Testis (tissue), 3 donors: ENCODE measurements around the gene CD4. TPM values are rescaled to one million over a fixed set of nuclear protein-coding genes. Genes with fewer than 3 reads are reported as not detected.
"Not testable (repeated sequence)": the region's sequence is repeated elsewhere in the genome, so short reads cannot be mapped to it uniquely, and the experiment has no call there.

Source experiments
- DNase-seq: peaks from one replicate; pipeline ENCODE4 v3.0.0-alpha.2; 2019
- H3K27ac ChIP-seq, 2 donors: fragments of 200-600 bp; sonication (generic); one replicate each; pipeline ENCODE4 v1.5.1; 2019
- H3K27me3 ChIP-seq: fragments of 200-600 bp; sonication (generic); one replicate; pipeline ENCODE4 v1.5.1; 2019
- H3K36me3 ChIP-seq: fragments of 200-600 bp; sonication (generic); one replicate; pipeline ENCODE4 v1.5.1; 2017; ENCODE audit warnings: low read depth; ENCODE audit errors: missing control alignments
- H3K4me1 ChIP-seq: fragments of 200-600 bp; sonication (generic); one replicate; pipeline ENCODE4 v1.5.1; 2019
- H3K4me3 ChIP-seq, 2 donors: fragments of 200-600 bp; sonication (generic); one replicate each; pipeline ENCODE4 v1.5.1; 2017 to 2019
- H3K9me3 ChIP-seq: fragments of 200-600 bp; sonication (generic); one replicate; pipeline ENCODE4 v1.5.1; 2017
- POLR2A ChIP-seq: fragments of 450-650 bp; IDR thresholded peaks from one replicate; pipeline ENCODE4 v1.6.1; 2017; ENCODE audit warnings: antibody characterized with exemption, mild to moderate bottlenecking, moderate library complexity
- whole genome bisulfite sequencing, 2 donors: methylation state at CpG; one replicate each; pipeline ENCODE4 v1.1.5; 2018; 5-methylcytosine and 5-hydroxymethylcytosine counted together
- intact Hi-C: fragments of 100-400 bp; cut with DNase I; formaldehyde crosslinking; loops from one replicate; pipeline ENCODE4 v1.15.1; 2023; ENCODE audit warnings: low total_unique reads
- polyA plus RNA-seq: library from polyadenylated mRNA; stranded (reverse); fragments of 350-450 nt; fragmentation: Illumina TruSeq; extraction: RNeasy Lipid Tissue Mini Kit (QIAGEN cat#74804); gene quantifications from one replicate; pipeline ENCODE4 v1.2.3, GENCODE V29; 2014; ENCODE audit warnings: low read depth, low replicate concordance; ENCODE audit not compliant: insufficient read depth
- total RNA-seq, 2 donors: library from RNA; depleted of rRNA; stranded (reverse); fragments of >200 nt; gene quantifications; one replicate each; pipeline ENCODE4 v1.2.3, GENCODE V29; 2016
- TF ChIP-seq, protein P1 (sequence below), 3 experiments: fragments of 450-650 bp in 2 of 3; fragments of 200-600 bp in 1 of 3; sonication (generic) in 1 of 3; IDR thresholded peaks; one replicate each; pipeline ENCODE4 v1.5.1; 2016 to 2019; ENCODE audit warnings: antibody characterized with exemption in 3 of 3, mild to moderate bottlenecking in 2 of 3, moderate library complexity in 1 of 3

Gene CD4
- total and polyA plus RNA-seq, 3 donors from 2014 or later, result 2.0 to 22.2 (median 4.5) TPM

DNA sequence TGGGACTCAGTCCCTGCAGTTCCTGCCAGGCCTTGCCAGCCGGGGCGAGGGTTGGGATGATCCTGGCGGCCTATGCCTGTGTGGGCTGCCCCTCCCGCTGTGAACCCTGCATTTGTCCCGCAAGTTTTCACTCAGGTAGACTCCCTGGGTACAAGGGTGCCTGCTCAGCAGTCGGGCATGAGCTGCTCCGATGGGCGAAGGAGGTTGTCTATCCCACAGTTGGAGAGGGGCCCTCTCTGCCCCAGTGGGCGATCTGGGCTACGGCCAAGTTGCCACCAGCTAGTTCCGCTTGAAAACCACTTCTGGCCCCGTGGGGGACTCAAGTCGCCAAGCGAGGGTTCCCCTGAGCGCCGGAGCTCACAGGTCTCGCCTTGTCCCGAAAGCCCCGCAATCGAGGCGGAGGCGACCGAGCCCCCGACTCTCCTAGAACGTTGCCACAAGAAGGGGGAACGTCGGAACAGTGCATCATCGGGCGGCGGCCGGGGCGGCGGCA is 77.6 kb downstream of the CD4 start:
- DNase-seq, result no peak
- TF ChIP-seq, protein P1, sequence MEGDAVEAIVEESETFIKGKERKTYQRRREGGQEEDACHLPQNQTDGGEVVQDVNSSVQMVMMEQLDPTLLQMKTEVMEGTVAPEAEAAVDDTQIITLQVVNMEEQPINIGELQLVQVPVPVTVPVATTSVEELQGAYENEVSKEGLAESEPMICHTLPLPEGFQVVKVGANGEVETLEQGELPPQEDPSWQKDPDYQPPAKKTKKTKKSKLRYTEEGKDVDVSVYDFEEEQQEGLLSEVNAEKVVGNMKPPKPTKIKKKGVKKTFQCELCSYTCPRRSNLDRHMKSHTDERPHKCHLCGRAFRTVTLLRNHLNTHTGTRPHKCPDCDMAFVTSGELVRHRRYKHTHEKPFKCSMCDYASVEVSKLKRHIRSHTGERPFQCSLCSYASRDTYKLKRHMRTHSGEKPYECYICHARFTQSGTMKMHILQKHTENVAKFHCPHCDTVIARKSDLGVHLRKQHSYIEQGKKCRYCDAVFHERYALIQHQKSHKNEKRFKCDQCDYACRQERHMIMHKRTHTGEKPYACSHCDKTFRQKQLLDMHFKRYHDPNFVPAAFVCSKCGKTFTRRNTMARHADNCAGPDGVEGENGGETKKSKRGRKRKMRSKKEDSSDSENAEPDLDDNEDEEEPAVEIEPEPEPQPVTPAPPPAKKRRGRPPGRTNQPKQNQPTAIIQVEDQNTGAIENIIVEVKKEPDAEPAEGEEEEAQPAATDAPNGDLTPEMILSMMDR (IDR thresholded peaks at IDR 0.05), result no peak
- no peak for TF ChIP-seq POLR2A
- 4 to 5% methylated on average over 5 to 30 of the region's 33 CpGs for WGBS, 2 donors
- Histone ChIP-seq H3K36me3 (no peaks in the 10 kb centered on the region), H3K27ac (peak overlapping the region; percentile 90 to 95), H3K9me3 (no peaks in the 10 kb centered on the region), H3K27me3 (no peaks in the 10 kb centered on the region), H3K4me1 (peaks cover 29% of the 10 kb centered on the region), H3K4me3 (peak overlapping the region; percentile 90)
- intact Hi-C loops, result no loop called here

DNA sequence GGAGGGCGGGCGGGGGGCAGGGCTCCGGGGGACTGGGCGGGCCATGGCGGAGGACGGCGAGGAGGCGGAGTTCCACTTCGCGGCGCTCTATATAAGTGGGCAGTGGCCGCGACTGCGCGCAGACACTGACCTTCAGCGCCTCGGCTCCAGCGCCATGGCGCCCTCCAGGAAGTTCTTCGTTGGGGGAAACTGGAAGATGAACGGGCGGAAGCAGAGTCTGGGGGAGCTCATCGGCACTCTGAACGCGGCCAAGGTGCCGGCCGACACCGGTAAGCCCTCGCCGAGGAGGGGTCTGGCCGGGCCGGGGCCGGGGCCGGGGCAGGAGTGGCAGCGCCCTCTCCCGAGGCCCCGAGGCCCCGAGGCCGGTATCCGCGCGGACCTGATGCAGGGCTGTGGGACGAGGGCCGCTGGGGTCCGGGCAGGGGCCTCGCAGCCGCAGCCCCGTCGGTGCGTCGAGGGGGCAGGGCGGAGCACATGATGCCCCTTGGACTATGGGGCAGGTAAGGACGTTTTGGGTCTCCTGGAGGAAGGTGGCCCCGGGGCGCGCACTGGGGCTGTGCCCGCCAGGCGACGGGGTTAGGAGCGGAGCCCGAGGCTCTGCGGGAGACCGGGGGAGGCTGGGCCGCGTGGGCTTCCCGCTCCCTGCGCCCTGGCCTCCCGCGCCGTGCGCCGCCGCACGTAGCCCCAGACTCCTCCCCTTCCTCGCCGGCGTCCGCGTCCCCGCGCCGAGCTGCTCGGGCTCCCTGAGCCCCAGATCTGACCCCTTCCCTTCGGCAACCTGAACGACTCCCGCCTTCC is 78.3 kb downstream of the CD4 start, which contains the start of gene TPI1:
Gene TPI1, plus strand, starts transcription at position 119 of the 798 bp plus-strand sequence. Its CDS starts 36 bp downstream, at position 155.
- 0% methylated on average over 18 to 51 of the region's 86 CpGs for WGBS, 2 donors
- intact Hi-C loops, result no loop called here
- TF ChIP-seq POLR2A, result peak; percentile 76
- TF ChIP-seq, protein P1 (IDR thresholded peaks at IDR 0.05), result no peak

DNA sequence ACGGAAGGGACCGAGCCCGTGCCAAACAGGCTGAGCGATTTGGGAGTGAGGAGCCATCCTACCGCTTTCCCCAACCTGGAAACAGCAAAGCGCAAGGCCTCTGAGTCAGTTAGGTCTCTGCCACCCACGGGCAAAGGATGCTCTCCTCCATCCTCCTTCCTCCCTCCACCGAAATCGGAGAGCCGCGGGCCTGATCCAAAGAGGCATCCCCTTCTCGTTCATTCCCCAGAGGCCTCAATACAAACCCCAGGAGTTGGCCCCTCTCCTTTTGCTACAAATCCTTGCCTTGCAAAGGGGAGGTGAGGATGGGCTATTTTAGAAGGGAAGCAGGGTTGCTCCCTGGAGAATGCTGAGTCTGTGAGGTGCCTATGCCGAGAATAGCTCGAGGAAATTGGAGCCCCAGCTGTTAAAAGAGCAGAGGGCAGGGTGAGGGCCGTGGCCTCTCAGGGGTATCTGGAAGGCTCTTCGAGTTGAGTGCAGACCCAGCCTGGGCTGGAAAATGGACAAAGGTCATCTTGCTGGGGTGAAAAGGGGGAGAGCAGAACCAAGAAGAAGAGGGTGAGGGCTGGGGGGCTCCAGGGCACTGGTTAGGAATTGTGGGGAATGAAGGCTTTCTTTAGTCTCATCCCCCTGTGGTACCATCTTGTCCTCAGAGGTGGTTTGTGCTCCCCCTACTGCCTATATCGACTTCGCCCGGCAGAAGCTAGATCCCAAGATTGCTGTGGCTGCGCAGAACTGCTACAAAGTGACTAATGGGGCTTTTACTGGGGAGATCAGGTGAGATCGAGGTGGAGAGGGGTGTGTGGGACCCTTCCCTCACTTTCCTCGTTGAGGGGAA is 79.1 kb downstream of the CD4 start:
- Histone ChIP-seq H3K27me3 (no peaks in the 10 kb centered on the region), H3K4me3 (peak overlapping the region; percentile 90), H3K9me3 (no peaks in the 10 kb centered on the region), H3K27ac (peak overlapping the region; percentile 90 to 95), H3K36me3 (no peaks in the 10 kb centered on the region), H3K4me1 (peaks cover 35% of the 10 kb centered on the region)
- DNase-seq, result no peak
- WGBS, 2 donors, result 3 to 4% methylated on average over 19 to 22 of the region's 22 CpGs
- TF ChIP-seq POLR2A, result no peak
- intact Hi-C loops, result no loop called here

More for the DNA sequence above, 78.3 kb downstream of the CD4 start, which contains the start of gene TPI1:
- no peaks in the 10 kb centered on the region for H3K36me3 ChIP-seq
- H3K27ac ChIP-seq, result peak within 1 kb of the TSS; percentile 90 to 95
- no peaks in the 10 kb centered on the region for H3K9me3 ChIP-seq
- peak within 1 kb of the TSS; percentile 90 for H3K4me3 ChIP-seq
- peaks cover 35% of the 10 kb centered on the region for H3K4me1 ChIP-seq
- H3K27me3 ChIP-seq, result no peaks in the 10 kb centered on the region
- DNase-seq, result peak; percentile 90

DNA sequence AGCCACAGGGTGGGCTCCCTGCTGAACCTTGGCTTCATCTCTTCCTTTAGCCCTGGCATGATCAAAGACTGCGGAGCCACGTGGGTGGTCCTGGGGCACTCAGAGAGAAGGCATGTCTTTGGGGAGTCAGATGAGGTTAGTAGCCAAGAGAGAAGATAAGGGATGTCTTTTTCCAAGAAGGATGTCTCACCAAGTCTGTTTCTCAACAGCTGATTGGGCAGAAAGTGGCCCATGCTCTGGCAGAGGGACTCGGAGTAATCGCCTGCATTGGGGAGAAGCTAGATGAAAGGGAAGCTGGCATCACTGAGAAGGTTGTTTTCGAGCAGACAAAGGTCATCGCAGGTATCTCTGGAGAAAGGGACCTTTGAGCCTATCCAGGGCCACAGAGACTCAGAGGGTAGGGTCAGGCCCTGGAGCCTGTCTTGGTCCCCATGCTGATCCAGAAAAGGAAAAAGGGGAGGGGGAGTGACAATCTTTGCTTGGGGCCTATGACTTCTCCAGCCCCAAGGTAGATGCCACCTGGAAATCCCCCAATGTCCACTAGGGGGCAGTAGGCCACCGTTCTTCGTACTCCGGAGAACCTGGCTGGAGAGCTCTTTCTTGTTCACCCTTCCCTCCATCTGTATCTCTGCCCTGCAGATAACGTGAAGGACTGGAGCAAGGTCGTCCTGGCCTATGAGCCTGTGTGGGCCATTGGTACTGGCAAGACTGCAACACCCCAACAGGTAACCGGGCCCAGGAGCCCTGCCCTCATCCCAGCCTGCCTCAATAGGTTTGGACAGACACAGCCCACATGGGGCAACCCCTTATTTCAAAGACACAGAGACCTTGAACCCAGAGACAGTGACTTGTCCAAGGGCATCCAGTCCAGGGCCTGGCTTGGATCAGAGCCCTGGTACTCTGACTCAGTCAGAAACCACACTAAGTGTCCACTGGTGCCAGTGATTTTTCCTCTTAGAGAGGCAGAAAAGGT is 80.0 kb downstream of the CD4 start:
- DNase-seq, result peak; percentile 83
- H3K9me3 ChIP-seq, result no peaks in the 10 kb centered on the region
- H3K27me3 ChIP-seq, result no peaks in the 10 kb centered on the region
- 36 to 37% methylated on average over 9 to 12 of the region's 12 CpGs for WGBS, 2 donors
- TF ChIP-seq, protein P1 (IDR thresholded peaks at IDR 0.05), result peak; percentile 81 to 96 (median 87)
- TF ChIP-seq POLR2A, result no peak
- H3K4me3 ChIP-seq, result peak overlapping the region in 1 of 2 donors; percentile 90
- peaks cover 40% of the 10 kb centered on the region for H3K4me1 ChIP-seq
- peak overlapping the region; percentile 90 to 95 for H3K27ac ChIP-seq
- H3K36me3 ChIP-seq, result no peaks in the 10 kb centered on the region
- intact Hi-C loops, result no loop called here

DNA sequence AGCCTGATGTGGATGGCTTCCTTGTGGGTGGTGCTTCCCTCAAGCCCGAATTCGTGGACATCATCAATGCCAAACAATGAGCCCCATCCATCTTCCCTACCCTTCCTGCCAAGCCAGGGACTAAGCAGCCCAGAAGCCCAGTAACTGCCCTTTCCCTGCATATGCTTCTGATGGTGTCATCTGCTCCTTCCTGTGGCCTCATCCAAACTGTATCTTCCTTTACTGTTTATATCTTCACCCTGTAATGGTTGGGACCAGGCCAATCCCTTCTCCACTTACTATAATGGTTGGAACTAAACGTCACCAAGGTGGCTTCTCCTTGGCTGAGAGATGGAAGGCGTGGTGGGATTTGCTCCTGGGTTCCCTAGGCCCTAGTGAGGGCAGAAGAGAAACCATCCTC is 81.0 kb downstream of the CD4 start:
- H3K9me3 ChIP-seq, H3K4me3 ChIP-seq, H3K27me3 ChIP-seq, intact Hi-C loops, H3K36me3 ChIP-seq, DNase-seq, H3K27ac ChIP-seq: not testable (repeated sequence)
- peaks cover 40% of the 10 kb centered on the region for H3K4me1 ChIP-seq
- 56 to 92% methylated on average over 4 of the region's 4 CpGs for WGBS, 2 donors
